HG02571 (cell line): ENCODE results near the gene OSGEP.

ENCODE experiments used
- ATAC-seq: cut with Tn5 transposase; IDR thresholded peaks from one replicate; pipeline ENCODE4 v1.9.1; 2021; ENCODE audit warnings: mild to moderate bottlenecking, moderate library complexity; ENCODE audit not compliant: unreplicated experiment

The OSGEP gene

DNA sequence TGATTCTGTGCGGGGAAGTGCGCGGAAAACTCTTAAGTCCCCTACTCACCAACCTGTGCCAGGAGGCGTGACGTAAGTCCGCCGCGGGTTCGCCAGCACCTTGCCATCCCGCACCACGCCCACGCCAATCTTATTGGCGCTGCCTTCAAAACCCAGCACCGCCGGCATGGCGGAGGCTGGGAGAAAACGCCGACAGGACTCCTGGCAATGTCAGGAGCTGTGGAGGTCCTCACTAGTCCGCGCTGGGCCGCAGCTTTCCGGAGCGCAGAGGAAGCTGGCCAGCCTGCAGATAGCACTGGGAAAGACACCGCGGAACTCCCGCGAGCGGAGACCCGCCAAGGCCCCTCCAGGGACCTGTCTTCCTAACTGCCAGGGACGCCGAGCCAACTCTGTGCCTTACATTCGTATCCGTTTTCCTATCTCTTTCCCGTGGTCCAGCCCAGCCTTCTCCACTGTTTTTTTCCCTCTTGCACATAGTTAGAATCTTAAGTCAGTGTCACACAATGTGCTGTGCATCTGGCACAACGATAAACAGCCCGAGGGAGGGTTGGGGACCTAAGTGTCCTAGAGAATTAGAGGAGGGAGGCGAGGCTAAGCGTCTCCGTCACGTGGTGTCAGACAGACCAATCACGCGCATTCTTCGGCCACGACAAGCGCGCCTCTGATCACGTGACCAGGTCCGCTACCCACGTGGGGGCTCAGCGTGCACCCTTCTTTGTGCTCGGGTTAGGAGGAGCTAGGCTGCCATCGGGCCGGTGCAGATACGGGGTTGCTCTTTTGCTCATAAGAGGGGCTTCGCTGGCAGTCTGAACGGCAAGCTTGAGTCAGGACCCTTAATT is at the start of gene OSGEP, which contains the start of gene APEX1:
Gene OSGEP (minus strand): TSS at position 297 of the 839 bp plus-strand sequence. CDS start 129 bp downstream, at position 168.
Gene APEX1 (plus strand): TSS at position 711 of the 839 bp plus-strand sequence. CDS start 420 bp downstream, outside the sequence.
- ATAC-seq: peak; percentile 87

DNA sequence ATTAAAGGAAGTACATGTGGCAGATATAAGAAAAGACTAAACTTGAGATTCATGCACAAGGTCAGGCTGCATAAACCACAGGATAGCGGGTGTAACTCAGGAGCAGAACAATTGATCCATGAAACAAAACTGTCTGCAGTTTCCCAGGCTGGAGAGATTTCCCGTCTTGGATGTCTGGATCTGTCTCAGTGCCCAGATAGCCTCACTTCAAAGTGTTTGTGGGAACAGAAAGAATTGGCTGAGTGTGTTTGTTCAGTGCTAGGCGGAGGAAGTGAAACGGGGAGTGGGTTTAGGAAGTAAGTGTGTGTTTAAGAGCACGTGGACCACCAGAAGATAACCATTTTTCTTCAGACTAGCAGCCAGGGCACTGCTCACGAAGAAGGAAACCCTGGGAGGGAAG is 49.3 kb upstream of the OSGEP start:
- ATAC-seq: no peak

DNA sequence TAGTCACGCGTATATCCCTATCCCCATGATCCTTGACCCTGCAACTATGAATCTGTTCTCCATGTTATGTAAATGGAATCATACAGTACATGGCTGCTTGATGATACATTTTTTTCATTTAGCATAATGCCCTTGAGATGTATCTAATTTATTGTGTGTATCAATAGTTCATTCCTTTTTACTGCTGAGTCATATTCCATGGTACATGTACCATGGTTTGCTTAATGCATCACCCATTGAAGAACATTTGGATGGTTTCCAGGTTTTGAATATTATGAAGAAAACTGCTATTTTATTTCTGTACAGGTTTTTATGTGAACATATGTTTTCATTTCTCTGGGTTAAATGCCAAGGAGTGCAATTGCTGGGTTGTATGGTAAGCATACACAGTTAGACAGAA is 46.7 kb upstream of the OSGEP start:
- ATAC-seq: no peak

DNA sequence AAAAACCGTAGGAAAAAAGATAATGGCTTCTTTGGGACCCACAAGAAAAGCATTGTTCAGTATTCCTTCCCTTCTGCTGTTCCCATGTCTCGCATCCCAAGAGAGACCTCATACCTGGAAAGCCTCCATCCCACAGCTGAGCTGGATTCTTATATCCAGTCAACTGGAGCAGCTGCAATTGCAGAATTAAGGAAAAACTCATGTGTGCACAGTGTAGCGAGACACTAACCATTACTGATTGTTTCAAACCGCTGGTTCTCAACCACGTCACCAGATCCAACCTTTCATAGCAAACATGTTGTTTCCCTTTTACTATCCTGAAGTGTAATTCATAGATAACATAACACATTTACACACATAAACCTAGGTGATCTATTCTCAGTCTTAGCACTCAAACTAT is 45.3 kb upstream of the OSGEP start:
- ATAC-seq: no peak

DNA sequence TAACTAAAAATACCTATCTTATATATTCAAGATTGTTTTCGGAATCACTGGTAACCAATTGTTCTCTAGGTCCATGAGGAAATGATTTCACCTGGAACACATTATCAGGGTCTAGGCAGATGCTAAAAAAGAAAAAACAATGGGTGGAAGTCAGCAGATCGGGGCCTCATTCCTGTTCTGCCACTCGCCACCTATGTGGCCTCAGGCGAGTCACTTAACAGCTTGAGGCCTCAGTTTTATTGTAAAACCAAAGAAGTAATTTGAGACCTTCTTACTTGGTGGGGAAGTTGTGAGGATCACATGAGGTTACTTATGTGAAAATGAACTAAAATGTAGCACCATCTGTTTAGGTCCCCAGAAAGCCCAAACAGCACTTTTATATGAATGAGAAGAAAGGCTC is 44.5 kb upstream of the OSGEP start:
- no peak for ATAC-seq

DNA sequence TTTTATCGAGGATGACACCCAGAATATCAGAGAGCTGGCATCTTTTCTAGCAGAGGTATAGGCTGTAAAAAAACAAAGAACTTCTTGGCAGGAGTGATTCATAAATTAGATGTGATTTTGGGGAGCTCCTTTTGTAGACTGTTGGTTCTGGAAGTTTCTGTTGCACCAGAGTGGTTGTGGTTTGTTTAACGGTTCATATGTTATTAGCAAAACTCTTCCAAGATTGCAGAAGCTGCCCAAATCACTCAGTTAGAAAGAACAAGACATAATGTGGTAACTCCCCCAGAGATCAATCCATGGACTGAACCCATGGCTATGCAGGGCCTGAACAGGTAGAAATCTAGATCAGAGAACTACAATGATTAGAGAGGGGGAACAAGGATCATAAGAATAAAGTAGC is 44.0 kb upstream of the OSGEP start:
- no peak for ATAC-seq

DNA sequence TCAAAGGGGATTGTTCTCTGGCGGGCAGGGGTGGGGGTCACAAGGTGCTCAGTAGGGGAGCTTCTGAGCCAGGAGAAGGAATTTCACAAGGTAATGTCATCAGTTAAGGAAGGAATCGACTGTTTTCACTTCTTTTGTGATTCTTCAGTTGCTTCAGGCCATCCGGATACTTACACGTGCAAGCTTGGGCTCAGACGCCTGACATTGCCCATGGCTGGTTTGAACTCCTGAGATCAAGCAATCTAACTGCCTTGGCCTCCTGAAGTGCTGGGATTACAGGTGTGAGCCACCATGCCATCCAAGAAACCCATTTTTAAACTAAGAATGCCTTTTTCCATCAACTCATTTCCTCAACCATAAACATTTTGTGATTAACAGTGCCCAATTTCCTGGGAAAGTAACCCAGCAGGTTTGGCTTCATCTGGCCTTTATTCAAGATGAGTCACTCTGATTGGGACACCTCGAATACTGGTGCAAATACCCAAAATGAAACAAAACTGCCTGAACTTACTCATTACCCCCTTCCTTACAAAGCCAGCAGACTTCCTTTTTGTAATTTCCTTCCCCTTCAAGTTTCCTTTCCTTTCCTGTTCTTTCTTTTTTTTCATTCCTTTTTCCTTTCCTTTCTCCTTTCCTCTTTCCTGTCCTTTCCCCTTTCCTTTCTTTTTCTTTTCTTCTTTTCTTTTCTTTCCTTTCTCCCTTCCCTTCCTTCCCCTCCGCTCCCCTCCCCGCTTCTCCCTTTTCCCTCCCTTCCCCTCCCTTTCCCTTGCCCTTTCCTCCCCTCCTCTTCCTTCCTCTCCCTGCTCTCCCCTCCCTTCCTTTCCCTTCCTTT is 40.5 kb upstream of the OSGEP start:
- no peak for ATAC-seq

DNA sequence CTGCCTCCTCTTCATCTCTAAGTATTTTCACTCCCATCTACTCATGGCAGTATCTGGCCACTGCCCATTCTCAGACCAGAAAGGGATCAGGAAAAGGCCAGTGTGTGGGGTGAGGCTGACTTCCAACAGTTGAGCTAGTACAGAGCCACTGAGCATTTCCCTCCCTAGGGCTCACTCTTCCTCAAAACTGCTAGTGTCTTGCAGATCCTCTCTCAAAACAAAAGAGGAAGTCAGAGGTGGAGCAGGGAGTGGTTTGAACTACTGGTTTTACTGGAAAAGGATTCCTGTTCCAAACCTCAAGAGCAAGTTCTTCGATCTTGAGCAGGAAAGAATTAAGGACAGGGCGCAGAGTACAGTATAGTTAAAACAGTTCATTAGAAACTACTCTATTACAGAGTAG is 39.0 kb upstream of the OSGEP start:
- no peak for ATAC-seq

DNA sequence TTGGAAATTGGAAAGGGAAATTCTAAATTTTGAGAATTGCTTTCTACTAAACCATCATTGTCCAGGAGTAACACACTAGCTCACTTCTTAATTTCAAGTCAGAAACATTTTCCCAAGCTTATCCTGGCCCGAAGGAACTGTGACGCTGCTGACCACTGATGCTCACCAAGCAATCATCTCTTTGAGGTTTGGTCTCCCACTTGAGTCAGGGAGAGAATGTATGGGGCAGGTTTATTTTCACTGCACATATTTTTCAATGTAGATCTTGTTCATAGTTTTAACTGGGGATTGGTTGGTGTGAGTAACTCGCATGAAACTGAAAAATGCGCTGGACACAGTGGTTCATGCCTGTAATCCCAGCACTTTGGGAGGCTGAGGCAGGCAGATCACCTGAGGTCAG is 37.9 kb upstream of the OSGEP start:
- no peak for ATAC-seq

DNA sequence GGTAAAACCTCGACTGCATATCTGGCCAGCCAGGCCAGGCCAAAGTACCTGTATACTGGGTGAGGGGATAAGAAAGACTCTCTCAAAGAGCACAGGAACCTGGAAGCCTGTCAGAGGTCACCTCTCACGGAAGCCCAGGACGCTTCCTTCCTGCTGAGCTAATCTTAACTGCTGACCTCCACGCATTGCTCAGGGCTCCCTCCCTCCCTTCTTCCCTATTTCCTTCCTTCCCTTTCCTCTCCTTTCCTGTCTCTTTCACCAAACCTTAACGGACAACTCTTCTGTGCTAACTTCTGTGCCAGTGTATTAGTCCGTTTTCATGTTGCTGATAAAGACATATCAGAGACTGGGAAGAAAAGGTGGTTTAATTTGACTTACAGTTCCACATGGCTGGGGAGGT is 36.0 kb upstream of the OSGEP start:
- ATAC-seq: no peak

DNA sequence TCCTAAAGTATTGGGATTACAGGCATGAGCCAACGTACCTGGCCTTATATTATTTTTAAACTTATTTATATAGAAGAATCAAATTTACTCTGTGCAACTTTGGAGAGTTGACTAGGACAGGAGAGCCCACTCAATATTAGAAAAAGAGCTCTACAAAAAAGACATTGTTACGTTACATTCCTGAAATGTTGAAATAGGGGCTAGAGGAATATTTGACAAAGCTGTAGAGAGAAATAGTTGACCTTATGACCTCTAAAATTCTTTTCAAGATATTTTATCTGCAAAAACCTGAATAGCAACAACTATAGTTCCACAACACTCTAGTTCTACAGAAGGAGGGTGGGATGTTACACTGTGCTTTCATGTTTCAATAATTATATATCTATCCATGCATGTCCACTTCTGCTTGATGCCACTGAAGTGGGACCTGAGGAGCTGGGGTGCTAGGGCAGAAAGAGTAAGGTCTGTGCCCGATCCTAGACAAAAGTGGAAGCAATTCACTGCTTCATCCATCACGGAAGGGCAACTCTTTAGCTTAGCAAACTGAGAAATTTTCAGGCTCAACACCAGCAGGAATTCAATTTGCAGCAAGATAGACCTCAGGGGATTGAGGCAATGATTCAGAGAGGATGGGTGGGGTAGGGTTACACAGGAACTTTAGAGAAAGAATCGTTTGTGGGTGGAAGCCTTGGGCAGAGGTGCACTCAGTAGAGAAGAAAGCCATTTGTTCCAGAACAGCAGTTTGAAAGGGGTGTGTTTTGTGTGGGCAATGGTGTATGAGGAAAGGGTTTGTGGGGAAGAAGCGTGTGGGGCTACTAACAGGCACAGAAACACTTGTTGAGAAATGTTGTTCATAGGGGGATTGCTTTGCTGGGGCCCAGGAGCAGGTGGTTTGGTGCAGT is 34.7 kb upstream of the OSGEP start:
- ATAC-seq: no peak

DNA sequence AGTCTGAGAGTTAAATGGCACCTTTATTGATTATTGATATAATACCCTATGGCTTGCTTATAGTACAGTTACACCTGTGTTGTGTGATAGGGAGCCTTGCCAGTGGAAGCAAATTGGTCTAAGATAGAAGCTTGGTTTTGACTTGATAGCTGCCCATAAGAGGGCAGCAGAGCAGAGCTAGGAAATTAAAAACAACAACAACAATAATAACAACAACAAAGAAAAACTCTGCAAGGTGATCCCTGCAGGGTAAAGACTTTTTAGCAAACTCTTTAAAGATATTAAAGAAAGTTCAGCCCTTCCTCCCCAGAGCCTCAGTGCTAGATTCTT is 32.7 kb upstream of the OSGEP start:
- ATAC-seq: no peak

DNA sequence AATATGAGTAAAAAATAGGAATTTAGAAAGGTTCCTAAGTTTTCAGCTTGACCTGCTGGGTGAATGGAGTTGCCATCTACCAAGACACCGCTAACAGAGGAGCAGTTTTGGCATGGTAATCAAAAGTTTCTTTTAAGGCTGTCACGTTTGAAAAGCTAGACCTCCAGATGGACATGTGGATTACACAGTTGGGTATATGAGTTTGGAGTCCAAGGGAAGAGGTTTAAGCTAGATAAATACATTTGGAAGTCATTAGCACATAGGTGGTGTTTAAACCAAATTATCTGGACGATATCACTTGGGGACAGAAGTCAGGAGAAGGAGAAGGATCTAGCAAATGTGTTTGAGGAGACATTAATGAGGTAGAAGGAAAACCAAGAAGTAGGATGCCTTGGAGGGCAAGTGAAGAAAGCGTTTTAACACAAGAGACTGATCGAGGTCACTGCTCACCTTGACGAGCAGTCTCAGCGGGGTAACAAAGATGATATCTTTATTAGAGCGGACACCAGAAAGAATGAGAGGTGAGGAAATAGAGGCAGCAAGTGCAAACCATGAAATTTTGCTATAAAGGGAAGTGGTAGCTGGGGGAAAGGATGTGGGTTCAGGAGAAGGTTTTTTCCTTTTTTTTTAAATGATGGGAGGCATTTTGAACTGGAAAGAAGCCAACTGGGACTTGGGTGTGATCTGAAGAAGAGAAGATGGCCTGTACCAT is 32.2 kb upstream of the OSGEP start:
- no peak for ATAC-seq

DNA sequence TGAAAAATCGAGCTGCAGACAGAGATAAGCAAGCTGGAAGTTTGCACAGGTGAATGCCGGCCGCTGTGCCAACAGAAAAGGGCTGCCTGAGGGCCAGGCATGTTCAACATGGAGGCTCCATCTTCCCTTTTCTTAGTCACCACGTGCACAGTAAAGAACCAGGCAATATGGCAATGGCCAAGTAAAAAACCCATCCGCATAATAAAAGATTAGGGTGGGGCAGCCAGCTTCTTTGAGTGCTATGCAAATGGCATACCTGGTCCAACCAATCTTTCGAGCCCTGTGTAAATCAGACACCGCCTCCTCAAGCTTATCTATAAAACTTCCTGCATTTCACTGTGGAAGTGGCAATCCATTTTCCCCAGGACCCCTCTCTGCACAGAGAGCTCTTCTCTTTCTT is 31.3 kb upstream of the OSGEP start:
- ATAC-seq: no peak

DNA sequence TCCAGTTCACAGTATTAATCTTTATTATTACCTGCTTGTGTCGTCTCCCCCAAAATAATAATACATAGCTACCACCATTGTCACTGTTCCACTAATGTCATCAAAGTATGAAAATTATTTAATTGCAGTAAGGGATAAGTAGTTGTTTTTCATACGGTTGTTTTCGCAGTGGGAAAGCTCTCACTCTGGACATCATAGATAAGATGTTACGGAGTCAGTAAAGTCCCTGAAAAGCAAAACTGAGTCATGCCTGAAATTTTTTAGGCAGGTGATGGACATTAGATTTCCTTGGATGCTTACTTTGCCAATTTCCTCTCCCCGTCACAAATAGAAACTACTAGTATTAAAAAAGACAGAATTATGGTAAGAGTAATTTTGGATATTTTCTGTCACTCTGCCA is 27.8 kb upstream of the OSGEP start:
- ATAC-seq: no peak

DNA sequence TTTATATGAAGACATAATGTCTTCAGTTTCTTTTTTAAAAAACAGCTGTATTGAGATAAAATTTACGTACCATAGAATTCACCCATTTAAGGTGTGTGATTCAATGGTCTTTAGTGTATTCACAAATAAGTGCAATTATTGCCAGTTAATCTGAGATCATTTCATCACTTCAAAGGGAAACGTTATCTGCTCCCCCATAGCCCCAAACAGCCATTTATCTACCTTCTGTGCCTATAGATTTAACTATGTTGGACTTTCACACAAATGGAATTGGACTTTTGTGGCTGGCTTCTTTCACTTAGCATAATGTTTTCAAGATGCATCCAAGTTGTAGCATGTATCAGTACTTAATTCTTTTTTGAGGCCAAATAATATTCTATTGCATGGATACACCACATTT is 24.3 kb upstream of the OSGEP start:
- no peak for ATAC-seq

DNA sequence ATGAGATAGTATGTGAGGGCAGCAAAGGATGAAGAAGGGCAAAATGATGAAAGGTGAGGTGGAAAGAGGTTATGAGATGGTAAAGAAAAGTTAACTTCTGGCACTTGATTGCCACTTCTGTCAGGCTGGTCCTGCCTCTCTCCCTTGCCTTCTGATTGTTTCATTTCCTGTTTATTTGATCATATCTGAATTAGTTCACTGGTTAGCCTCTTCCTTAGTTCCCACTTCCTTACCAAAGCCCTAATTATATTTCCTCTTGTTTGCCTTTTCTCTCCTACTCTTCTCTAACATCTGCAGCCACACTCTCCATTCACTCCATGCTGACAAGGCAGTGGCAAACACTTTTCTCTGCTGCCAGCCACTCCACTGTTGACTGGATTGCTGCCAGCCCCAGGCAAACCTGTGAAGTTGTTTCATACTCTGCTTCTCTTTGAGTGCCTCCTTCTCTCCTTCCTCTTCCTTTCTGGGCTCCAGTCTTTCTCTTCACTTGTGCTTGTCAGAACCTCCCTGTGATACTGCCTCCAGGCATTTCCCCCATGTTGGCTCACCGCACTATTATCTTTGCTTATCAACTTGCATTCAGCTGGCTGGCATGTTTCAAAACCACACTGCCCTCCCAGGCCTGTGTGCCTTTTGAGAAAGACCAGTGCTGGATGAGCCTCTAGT is 22.7 kb upstream of the OSGEP start:
- ATAC-seq: no peak

DNA sequence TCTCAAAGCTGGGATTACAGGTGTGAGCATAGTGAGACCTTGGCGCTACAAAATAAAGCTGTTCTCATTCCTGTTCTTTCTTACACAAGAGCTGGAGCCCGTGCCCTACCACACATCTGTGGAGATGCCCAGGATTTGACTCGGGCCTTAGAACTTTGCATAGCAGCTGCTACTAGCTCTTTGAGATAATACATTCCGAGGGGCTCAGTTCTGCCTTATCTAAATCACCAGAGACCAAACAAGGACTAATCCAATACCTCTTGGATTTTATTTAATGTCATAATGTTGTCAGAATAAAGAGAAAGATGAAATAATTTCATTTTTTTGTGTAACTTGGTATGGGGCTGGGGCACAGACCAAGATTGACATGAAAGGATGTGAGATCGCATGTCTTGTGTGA is 22.2 kb upstream of the OSGEP start:
- no peak for ATAC-seq

DNA sequence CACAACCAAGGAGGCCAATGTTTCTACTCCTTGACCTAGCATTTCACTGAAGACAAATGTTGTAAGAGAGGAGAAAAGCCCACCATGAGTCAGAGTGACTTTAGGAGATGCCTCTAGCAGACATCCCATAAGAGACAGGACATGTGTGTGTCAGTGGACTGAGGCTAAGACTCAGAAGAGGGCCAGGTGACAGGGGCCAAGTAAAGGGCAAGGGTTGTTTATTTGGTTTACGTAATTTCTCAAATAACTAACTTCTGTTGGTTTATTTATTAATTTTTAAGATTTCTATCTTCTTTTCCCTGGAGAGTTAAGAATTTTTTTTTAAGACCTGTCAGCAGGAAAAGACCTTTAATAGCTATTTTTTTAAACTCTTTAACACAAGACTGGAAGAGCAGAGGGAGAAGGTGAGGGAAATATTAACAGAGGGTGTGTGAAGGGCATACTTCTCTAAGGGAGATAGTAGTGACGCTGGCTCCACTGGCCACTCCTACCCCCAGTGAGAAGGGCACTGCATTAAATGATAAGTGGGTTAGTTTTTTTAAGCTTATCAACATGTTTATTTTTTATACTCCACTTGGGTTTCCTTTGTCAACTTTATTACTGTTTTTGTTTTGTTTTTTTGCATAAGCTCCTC is 18.0 kb upstream of the OSGEP start:
- no peak for ATAC-seq

DNA sequence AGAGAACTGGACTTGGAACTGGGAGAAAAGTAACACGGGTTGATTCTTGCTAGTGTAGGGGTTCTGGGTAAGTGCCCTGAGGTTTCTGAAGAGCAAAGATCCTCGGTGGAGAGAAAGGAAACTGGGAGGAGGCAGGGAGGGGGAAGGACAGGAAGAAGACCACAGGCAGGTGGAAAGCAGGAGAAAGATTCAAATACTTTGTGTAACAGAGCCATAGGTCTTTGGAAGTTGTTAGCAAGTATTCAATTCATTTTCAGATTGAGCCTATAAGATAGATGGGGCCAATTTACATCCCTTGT is 15.9 kb upstream of the OSGEP start:
- ATAC-seq: no peak
